OCI-LY1 (cell line): ENCODE data around the gene COLEC12.

Source experiments
- CTCF ChIP-seq: fragments of 200-600 bp; sonication (generic), shearing (Covaris generic); IDR thresholded peaks from 2 replicates; pipeline ENCODE4 v1.5.1; 2017; ENCODE audit warnings: mild to moderate bottlenecking, antibody characterized with exemption, low read length, moderate library complexity, mixed read lengths
- EZH2 ChIP-seq: fragments of 200-600 bp; sonication (generic), shearing (Covaris generic); IDR thresholded peaks from 2 replicates; pipeline ENCODE4 v1.8.0; 2017; ENCODE audit warnings: borderline replicate concordance, mixed run types, mild to moderate bottlenecking, antibody characterized with exemption, low read length, moderate library complexity, mixed read lengths

DNA sequence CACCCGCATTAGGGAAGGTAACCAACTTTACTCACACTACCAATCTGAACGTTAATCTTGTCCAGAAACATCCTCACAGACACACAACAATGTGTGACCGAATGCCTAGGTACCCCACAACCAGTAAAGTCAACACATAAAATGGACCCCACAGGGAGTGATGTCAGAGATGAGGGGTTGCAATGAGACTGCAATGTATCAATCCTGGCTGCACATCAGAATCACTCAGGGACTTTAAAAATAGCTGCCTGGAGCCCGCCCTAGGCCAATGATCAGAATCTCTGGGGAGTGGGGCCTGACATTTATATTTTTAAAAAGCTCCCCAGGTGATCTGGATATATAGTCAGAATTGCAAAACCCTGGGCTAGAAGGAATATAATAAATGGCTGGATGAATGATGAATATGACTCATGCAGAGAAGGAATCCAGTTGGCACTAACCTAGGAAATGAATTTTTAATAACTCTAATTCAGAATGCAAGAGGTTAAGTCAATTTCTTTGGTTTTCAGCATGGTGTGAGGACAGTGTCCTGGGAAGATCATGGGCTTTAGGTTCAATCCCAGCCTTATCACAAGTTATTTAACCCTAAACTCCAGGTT, 92.8 kb downstream of the COLEC12 start:
- TF ChIP-seq CTCF = no peak
- no peak for TF ChIP-seq EZH2
